Osteocyte (in vitro differentiated cells): ENCODE results near the gene LAMB2. TPM values are rescaled to one million over a fixed set of nuclear protein-coding genes. Genes with fewer than 3 reads are reported as not detected.

ENCODE experiments used
- DNase-seq: peaks from one replicate; pipeline ENCODE4 v3.0.0; 2021; ENCODE audit warnings: mixed read lengths; ENCODE audit not compliant: unreplicated experiment; ENCODE audit errors: extremely low spot score
- H3K27ac Mint-ChIP-seq: one replicate; pipeline ENCODE4 v1.8.0; 2021; ENCODE audit warnings: mild to moderate bottlenecking, mixed read lengths; ENCODE audit not compliant: unreplicated experiment
- H3K27me3 Mint-ChIP-seq: one replicate; pipeline ENCODE4 v1.8.0; 2021; ENCODE audit warnings: mixed read lengths; ENCODE audit not compliant: unreplicated experiment
- H3K36me3 Mint-ChIP-seq: one replicate; pipeline ENCODE4 v1.8.0; 2021; ENCODE audit warnings: mixed read lengths; ENCODE audit not compliant: unreplicated experiment
- H3K4me1 Mint-ChIP-seq: one replicate; pipeline ENCODE4 v1.8.0; 2021; ENCODE audit warnings: mixed read lengths; ENCODE audit not compliant: unreplicated experiment
- H3K4me3 Mint-ChIP-seq: one replicate; pipeline ENCODE4 v1.8.0; 2021; ENCODE audit warnings: mild to moderate bottlenecking, moderate library complexity, mixed read lengths; ENCODE audit not compliant: unreplicated experiment
- H3K9me3 Mint-ChIP-seq: one replicate; pipeline ENCODE4 v1.8.0; 2021; ENCODE audit warnings: mixed read lengths; ENCODE audit not compliant: unreplicated experiment
- long read RNA-seq: library from polyadenylated mRNA; unstranded; transcript quantifications from one replicate; pipeline ENCODE4 v2.0.0, GENCODE V29; 2021
- total RNA-seq: library from RNA; stranded (reverse); gene quantifications from 2 replicates; pipeline ENCODE4 v1.2.1, GENCODE V29; 2021
- TF ChIP-seq, protein P1 (sequence below): fragments of 200-600 bp; sonication (generic); IDR thresholded peaks from 2 replicates; pipeline ENCODE4 v1.5.0; 2021; ENCODE audit warnings: antibody characterized with exemption, mild to moderate bottlenecking, moderate library complexity

LAMB2 gene
- total RNA-seq: 721 and 811 TPM in 2 replicates
- long read RNA-seq, full-length matches to known transcripts: 33 of 190 reads
- long read RNA-seq, partial matches to known transcripts: 148 of 190 reads
- long read RNA-seq, other reads (novel, unspliced or antisense): 9 of 190 reads

GRCh38 chr3:49132437-49133225 is at the start of gene LAMB2:
Gene LAMB2, minus strand, starts transcription at chr3:49133050. Its CDS starts 183 bp downstream, at chr3:49132867.
- Mint-ChIP-seq H3K36me3 (peaks cover 10% of the 10 kb centered on the region), H3K27me3 (no peaks in the 10 kb centered on the region), H3K9me3 (no peaks in the 10 kb centered on the region)

GRCh38 chr3:49181351-49181750 is 48.5 kb upstream of the LAMB2 start:
- Mint-ChIP-seq H3K36me3 (no peaks in the 10 kb centered on the region), H3K4me1 (no peaks in the 10 kb centered on the region), H3K27me3 (no peaks in the 10 kb centered on the region), H3K9me3 (no peaks in the 10 kb centered on the region), H3K27ac (no peak overlapping the region), H3K4me3 (no peak overlapping the region)
- TF ChIP-seq, protein P1, sequence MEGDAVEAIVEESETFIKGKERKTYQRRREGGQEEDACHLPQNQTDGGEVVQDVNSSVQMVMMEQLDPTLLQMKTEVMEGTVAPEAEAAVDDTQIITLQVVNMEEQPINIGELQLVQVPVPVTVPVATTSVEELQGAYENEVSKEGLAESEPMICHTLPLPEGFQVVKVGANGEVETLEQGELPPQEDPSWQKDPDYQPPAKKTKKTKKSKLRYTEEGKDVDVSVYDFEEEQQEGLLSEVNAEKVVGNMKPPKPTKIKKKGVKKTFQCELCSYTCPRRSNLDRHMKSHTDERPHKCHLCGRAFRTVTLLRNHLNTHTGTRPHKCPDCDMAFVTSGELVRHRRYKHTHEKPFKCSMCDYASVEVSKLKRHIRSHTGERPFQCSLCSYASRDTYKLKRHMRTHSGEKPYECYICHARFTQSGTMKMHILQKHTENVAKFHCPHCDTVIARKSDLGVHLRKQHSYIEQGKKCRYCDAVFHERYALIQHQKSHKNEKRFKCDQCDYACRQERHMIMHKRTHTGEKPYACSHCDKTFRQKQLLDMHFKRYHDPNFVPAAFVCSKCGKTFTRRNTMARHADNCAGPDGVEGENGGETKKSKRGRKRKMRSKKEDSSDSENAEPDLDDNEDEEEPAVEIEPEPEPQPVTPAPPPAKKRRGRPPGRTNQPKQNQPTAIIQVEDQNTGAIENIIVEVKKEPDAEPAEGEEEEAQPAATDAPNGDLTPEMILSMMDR: no peak
- no peak for DNase-seq

More at GRCh38 chr3:49132437-49133225, at the start of gene LAMB2:
- peak; percentile 90 for DNase-seq
- TF ChIP-seq, protein P1: no peak
- peak within 1 kb of the TSS; percentile 89 for H3K4me3 Mint-ChIP-seq
- H3K4me1 Mint-ChIP-seq: peaks cover 13% of the 10 kb centered on the region
- H3K27ac Mint-ChIP-seq: peak within 1 kb of the TSS; percentile 92

- no peaks in the 10 kb centered on the region for H3K4me1 Mint-ChIP-seq
- H3K9me3 Mint-ChIP-seq: no peaks in the 10 kb centered on the region
- TF ChIP-seq, protein P1: no peak
- H3K36me3 Mint-ChIP-seq: peaks cover 4% of the 10 kb centered on the region
- H3K4me3 Mint-ChIP-seq: no peak overlapping the region
- no peak overlapping the region for H3K27ac Mint-ChIP-seq
- DNase-seq: no peak
- H3K27me3 Mint-ChIP-seq: no peaks in the 10 kb centered on the region
Observed at GRCh38 chr3:49180116-49180515, 47.3 kb upstream of the LAMB2 start.

- TF ChIP-seq, protein P1: no peak
- peaks cover 8% of the 10 kb centered on the region for H3K36me3 Mint-ChIP-seq
- H3K27me3 Mint-ChIP-seq: no peaks in the 10 kb centered on the region
- H3K9me3 Mint-ChIP-seq: no peaks in the 10 kb centered on the region
- H3K4me1 Mint-ChIP-seq: peaks cover 20% of the 10 kb centered on the region
- H3K4me3 Mint-ChIP-seq: no peak overlapping the region
- no peak overlapping the region for H3K27ac Mint-ChIP-seq
- DNase-seq: no peak
Observed at GRCh38 chr3:49177073-49177472, 44.2 kb upstream of the LAMB2 start.

GRCh38 chr3:49175530-49175929 is 42.7 kb upstream of the LAMB2 start:
- TF ChIP-seq, protein P1: no peak
- no peak for DNase-seq
- Mint-ChIP-seq H3K4me1 (peaks cover 30% of the 10 kb centered on the region), H3K9me3 (no peaks in the 10 kb centered on the region), H3K36me3 (peaks cover 8% of the 10 kb centered on the region), H3K4me3 (no peak overlapping the region), H3K27ac (no peak overlapping the region), H3K27me3 (no peaks in the 10 kb centered on the region)
